PFSK-1 (cell line): Measurements from ENCODE around the gene TRMT10A.

ENCODE experiments used
- FOXP2 ChIP-seq: optimal IDR thresholded peaks from 2 replicates; pipeline ENCODE3; 2011; ENCODE audit warnings: borderline replicate concordance, control low read depth, inconsistent platforms; ENCODE audit not compliant: insufficient read depth; ENCODE audit errors: extremely low read length, extremely low read depth
- POLR2AphosphoS5 ChIP-seq: IDR thresholded peaks from 2 replicates; pipeline ENCODE4 v1.6.1; 2012; ENCODE audit warnings: low read depth, mild to moderate bottlenecking, control low read depth, low read length, moderate library complexity
- REST ChIP-seq, 2 experiments: IDR thresholded peaks; 2 replicates each; pipeline versions ENCODE4 v1.6.1 to v1.8.0; 2011 to 2012; ENCODE audit warnings: low read depth in 2 of 2, low read length in 2 of 2, control low read depth in 1 of 2, inconsistent platforms in 1 of 2, mild to moderate bottlenecking in 1 of 2, moderate library complexity in 1 of 2; ENCODE audit not compliant: insufficient read depth in 1 of 2
- SIN3A ChIP-seq: IDR thresholded peaks from 2 replicates; pipeline ENCODE4 v1.6.1; 2012; ENCODE audit warnings: mild to moderate bottlenecking, low read length, moderate library complexity, borderline replicate concordance; ENCODE audit not compliant: insufficient read depth
- TAF1 ChIP-seq: IDR thresholded peaks from 2 replicates; pipeline ENCODE4 v1.6.1; 2012; ENCODE audit warnings: low read length, control low read depth, borderline replicate concordance; ENCODE audit not compliant: insufficient read depth

DNA sequence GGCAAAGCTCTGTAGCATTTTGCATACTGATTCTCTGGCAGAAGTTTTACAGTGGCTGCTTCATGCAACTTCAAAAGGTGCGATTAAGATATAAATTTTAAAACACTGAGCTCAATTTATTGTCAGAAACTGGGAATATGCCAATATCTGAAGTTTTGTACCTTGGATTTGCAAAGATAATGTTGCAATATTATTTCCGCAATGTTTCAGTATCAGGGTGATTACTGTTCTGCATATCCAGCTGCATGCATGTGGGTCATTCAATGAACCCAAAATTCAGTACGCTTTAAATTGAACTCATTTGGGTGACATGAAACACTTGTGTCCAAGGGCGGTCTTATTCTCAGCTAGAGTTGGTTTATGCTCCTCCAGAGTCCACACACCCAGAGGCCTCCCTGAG, 26.2 kb downstream of the TRMT10A start:
- no peak for TF ChIP-seq TAF1
- TF ChIP-seq POLR2AphosphoS5: no peak
- TF ChIP-seq REST (IDR thresholded peaks at IDR 0.05; ENCODE audit: insufficient read depth in 1 of 2, low read depth in 2 of 2, low read length in 2 of 2): no peak
- no peak for TF ChIP-seq FOXP2
- no peak for TF ChIP-seq SIN3A
